Measurements from ENCODE around the gene ICE2.

ICE2 gene

DNA sequence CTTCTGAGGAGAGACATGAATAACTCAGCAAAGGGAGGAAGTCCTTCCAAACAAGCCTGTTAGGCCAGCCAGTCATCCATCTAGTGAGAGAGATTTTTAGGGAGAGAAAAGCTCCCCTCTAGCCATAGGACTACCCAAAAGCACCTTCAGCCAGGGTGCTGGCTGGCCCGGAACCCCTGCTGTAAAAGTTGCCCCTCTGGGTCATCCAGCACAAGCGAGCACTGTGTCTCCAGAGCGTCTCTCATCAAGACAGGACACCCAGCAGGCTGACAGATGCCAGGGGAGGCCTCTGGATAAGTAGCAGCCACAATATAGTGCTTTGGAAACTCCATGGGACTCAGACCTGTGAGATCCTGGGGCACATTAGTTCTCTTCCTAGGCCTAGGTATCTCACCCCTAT is 105.6 kb downstream of the ICE2 start:
- Histone ChIP-seq H4K8ac (ENCODE audit: low read depth, low read length) (no peak overlapping the region), H2BK5ac (ENCODE audit: low read length) (no peak overlapping the region), H3K4me2 (ENCODE audit: low read length) (no peak overlapping the region), H2BK15ac (replicated peaks; ENCODE audit: low read depth) (no peak overlapping the region), H3K79me1 (ENCODE audit: low read length) (peaks cover 23% of the 10 kb centered on the region), H3K4ac (ENCODE audit: low read depth, low read length) (no peak overlapping the region), H3K4me1 (ENCODE audit: control insufficient read depth, low read depth, low read length) (peaks cover 2% of the 10 kb centered on the region), H2AK5ac (ENCODE audit: low read length) (no peak overlapping the region), H3K23ac (ENCODE audit: low read length) (no peak overlapping the region), H3K9ac (ENCODE audit: low read length) (no peak overlapping the region), H3K27ac (ENCODE audit: low read depth, low read length) (no peak overlapping the region), H3K56ac (ENCODE audit: low read length) (no peak overlapping the region), H3K36me3 (ENCODE audit: control insufficient read depth, insufficient read depth, low read length) (peaks cover 10% of the 10 kb centered on the region), H3K18ac (ENCODE audit: low read length) (no peak overlapping the region), H3K79me2 (ENCODE audit: control insufficient read depth, insufficient read depth, low read length) (peaks cover 5% of the 10 kb centered on the region), H4K5ac (ENCODE audit: low read length) (no peak overlapping the region), H3K4me3 (ENCODE audit: low read length) (no peak overlapping the region), H2BK120ac (ENCODE audit: low read depth, low read length) (no peak overlapping the region), H3K27me3 (ENCODE audit: insufficient read depth, low read length, poor library complexity) (no peaks in the 10 kb centered on the region)
- DNase-seq = no peak
- WGBS (ENCODE audit: extremely low coverage, insufficient coverage, low lambda C conversion rate) = no CpG with 5 or more reads among the region's 3 CpGs

GRCh38 chr15:60372756-60373155 is 106.2 kb downstream of the ICE2 start:
- H3K4me2 ChIP-seq (ENCODE audit: low read length) = no peak overlapping the region
- no CpG with 5 or more reads among the region's 1 CpG for WGBS (ENCODE audit: extremely low coverage, insufficient coverage, low lambda C conversion rate)
- H3K56ac ChIP-seq (ENCODE audit: low read length) = no peak overlapping the region
- H2BK120ac ChIP-seq (ENCODE audit: low read depth, low read length) = no peak overlapping the region
- no peak overlapping the region for H3K4me3 ChIP-seq (ENCODE audit: low read length)
- peaks cover 2% of the 10 kb centered on the region for H3K4me1 ChIP-seq (ENCODE audit: control insufficient read depth, low read depth, low read length)
- peaks cover 23% of the 10 kb centered on the region for H3K79me1 ChIP-seq (ENCODE audit: low read length)
- no peak overlapping the region for H3K23ac ChIP-seq (ENCODE audit: low read length)
- no peak overlapping the region for H3K27ac ChIP-seq (ENCODE audit: low read depth, low read length)
- H3K36me3 ChIP-seq (ENCODE audit: control insufficient read depth, insufficient read depth, low read length) = peaks cover 10% of the 10 kb centered on the region
- H3K18ac ChIP-seq (ENCODE audit: low read length) = no peak overlapping the region
- peaks cover 5% of the 10 kb centered on the region for H3K79me2 ChIP-seq (ENCODE audit: control insufficient read depth, insufficient read depth, low read length)
- no peak overlapping the region for H3K9ac ChIP-seq (ENCODE audit: low read length)
- DNase-seq = no peak
- no peaks in the 10 kb centered on the region for H3K27me3 ChIP-seq (ENCODE audit: insufficient read depth, low read length, poor library complexity)
- H4K8ac ChIP-seq (ENCODE audit: low read depth, low read length) = no peak overlapping the region
- no peak overlapping the region for H2BK15ac ChIP-seq (replicated peaks; ENCODE audit: low read depth)
- H4K5ac ChIP-seq (ENCODE audit: low read length) = no peak overlapping the region
- H2BK5ac ChIP-seq (ENCODE audit: low read length) = no peak overlapping the region
- H2AK5ac ChIP-seq (ENCODE audit: low read length) = no peak overlapping the region
- no peak overlapping the region for H3K4ac ChIP-seq (ENCODE audit: low read depth, low read length)

GRCh38 chr15:60372227-60372626 is 106.7 kb downstream of the ICE2 start:
- H3K79me2 ChIP-seq (ENCODE audit: control insufficient read depth, insufficient read depth, low read length) = peaks cover 5% of the 10 kb centered on the region
- no peak overlapping the region for H3K4me3 ChIP-seq (ENCODE audit: low read length)
- peaks cover 23% of the 10 kb centered on the region for H3K79me1 ChIP-seq (ENCODE audit: low read length)
- H3K4me1 ChIP-seq (ENCODE audit: control insufficient read depth, low read depth, low read length) = peaks cover 2% of the 10 kb centered on the region
- peaks cover 10% of the 10 kb centered on the region for H3K36me3 ChIP-seq (ENCODE audit: control insufficient read depth, insufficient read depth, low read length)
- H2AK5ac ChIP-seq (ENCODE audit: low read length) = no peak overlapping the region
- WGBS (ENCODE audit: extremely low coverage, insufficient coverage, low lambda C conversion rate) = no CpG with 5 or more reads among the region's 4 CpGs
- no peak overlapping the region for H3K23ac ChIP-seq (ENCODE audit: low read length)
- no peak overlapping the region for H3K9ac ChIP-seq (ENCODE audit: low read length)
- H3K18ac ChIP-seq (ENCODE audit: low read length) = no peak overlapping the region
- H3K4me2 ChIP-seq (ENCODE audit: low read length) = no peak overlapping the region
- no peak overlapping the region for H3K56ac ChIP-seq (ENCODE audit: low read length)
- H2BK15ac ChIP-seq (replicated peaks; ENCODE audit: low read depth) = no peak overlapping the region
- no peak overlapping the region for H3K27ac ChIP-seq (ENCODE audit: low read depth, low read length)
- no peak overlapping the region for H4K5ac ChIP-seq (ENCODE audit: low read length)
- H3K27me3 ChIP-seq (ENCODE audit: insufficient read depth, low read length, poor library complexity) = no peaks in the 10 kb centered on the region
- no peak overlapping the region for H2BK120ac ChIP-seq (ENCODE audit: low read depth, low read length)
- no peak overlapping the region for H2BK5ac ChIP-seq (ENCODE audit: low read length)
- no peak overlapping the region for H3K4ac ChIP-seq (ENCODE audit: low read depth, low read length)
- no peak for DNase-seq
- no peak overlapping the region for H4K8ac ChIP-seq (ENCODE audit: low read depth, low read length)

- no CpG with 5 or more reads among the region's 20 CpGs for WGBS (ENCODE audit: extremely low coverage, insufficient coverage, low lambda C conversion rate)
- Histone ChIP-seq H2AK5ac (ENCODE audit: low read length) (no peak overlapping the region), H3K79me1 (ENCODE audit: low read length) (peaks cover 19% of the 10 kb centered on the region), H3K4me3 (ENCODE audit: low read length) (no peak overlapping the region), H3K18ac (ENCODE audit: low read length) (no peak overlapping the region), H3K4ac (ENCODE audit: low read depth, low read length) (no peak overlapping the region), H3K9ac (ENCODE audit: low read length) (no peak overlapping the region), H3K56ac (ENCODE audit: low read length) (no peak overlapping the region), H3K79me2 (ENCODE audit: control insufficient read depth, insufficient read depth, low read length) (peaks cover 2% of the 10 kb centered on the region), H2BK5ac (ENCODE audit: low read length) (no peak overlapping the region), H3K4me1 (ENCODE audit: control insufficient read depth, low read depth, low read length) (peaks cover 2% of the 10 kb centered on the region), H3K23ac (ENCODE audit: low read length) (no peak overlapping the region), H3K36me3 (ENCODE audit: control insufficient read depth, insufficient read depth, low read length) (peaks cover 8% of the 10 kb centered on the region), H3K4me2 (ENCODE audit: low read length) (no peak overlapping the region), H3K27ac (ENCODE audit: low read depth, low read length) (no peak overlapping the region), H4K5ac (ENCODE audit: low read length) (no peak overlapping the region), H4K8ac (ENCODE audit: low read depth, low read length) (no peak overlapping the region), H3K27me3 (ENCODE audit: insufficient read depth, low read length, poor library complexity) (no peaks in the 10 kb centered on the region), H2BK15ac (replicated peaks; ENCODE audit: low read depth) (no peak overlapping the region), H2BK120ac (ENCODE audit: low read depth, low read length) (no peak overlapping the region)
- no peak for DNase-seq
Measured at GRCh38 chr15:60371175-60372051, 107.5 kb downstream of the ICE2 start.

DNA sequence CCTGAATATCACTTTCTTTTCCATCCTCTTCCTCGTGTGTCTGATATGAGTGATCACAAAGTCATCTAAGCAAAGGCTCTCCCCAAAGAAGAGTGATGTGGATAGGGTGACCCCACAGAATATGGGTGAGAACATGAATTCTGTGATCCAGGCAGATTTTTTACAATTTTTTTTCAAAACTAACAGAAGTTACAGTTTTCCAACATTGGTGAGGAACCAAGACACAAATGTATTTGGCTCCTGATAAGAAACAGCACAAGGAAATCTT is 108.1 kb downstream of the ICE2 start:
- peaks cover 2% of the 10 kb centered on the region for H3K4me1 ChIP-seq (ENCODE audit: control insufficient read depth, low read depth, low read length)
- H4K8ac ChIP-seq (ENCODE audit: low read depth, low read length) = no peak overlapping the region
- peaks cover 2% of the 10 kb centered on the region for H3K79me2 ChIP-seq (ENCODE audit: control insufficient read depth, insufficient read depth, low read length)
- peaks cover 19% of the 10 kb centered on the region for H3K79me1 ChIP-seq (ENCODE audit: low read length)
- no peaks in the 10 kb centered on the region for H3K27me3 ChIP-seq (ENCODE audit: insufficient read depth, low read length, poor library complexity)
- no CpG with 5 or more reads among the region's 1 CpG for WGBS (ENCODE audit: extremely low coverage, insufficient coverage, low lambda C conversion rate)
- H3K23ac ChIP-seq (ENCODE audit: low read length) = no peak overlapping the region
- no peak overlapping the region for H2BK120ac ChIP-seq (ENCODE audit: low read depth, low read length)
- no peak overlapping the region for H3K56ac ChIP-seq (ENCODE audit: low read length)
- H4K5ac ChIP-seq (ENCODE audit: low read length) = no peak overlapping the region
- H3K9ac ChIP-seq (ENCODE audit: low read length) = no peak overlapping the region
- no peak overlapping the region for H2AK5ac ChIP-seq (ENCODE audit: low read length)
- no peak overlapping the region for H3K18ac ChIP-seq (ENCODE audit: low read length)
- H3K36me3 ChIP-seq (ENCODE audit: control insufficient read depth, insufficient read depth, low read length) = peaks cover 7% of the 10 kb centered on the region
- H3K4me2 ChIP-seq (ENCODE audit: low read length) = no peak overlapping the region
- no peak overlapping the region for H2BK15ac ChIP-seq (replicated peaks; ENCODE audit: low read depth)
- H3K4me3 ChIP-seq (ENCODE audit: low read length) = no peak overlapping the region
- H3K4ac ChIP-seq (ENCODE audit: low read depth, low read length) = no peak overlapping the region
- no peak for DNase-seq
- no peak overlapping the region for H3K27ac ChIP-seq (ENCODE audit: low read depth, low read length)
- H2BK5ac ChIP-seq (ENCODE audit: low read length) = no peak overlapping the region
